ENCODE results near the gene DLX2. TPM values are rescaled to one million over a fixed set of nuclear protein-coding genes. Genes with fewer than 3 reads are reported as not detected.

The DLX2 gene
- total and polyA plus RNA-seq, 2 donors (not counting 3 experiments of a cell fraction or from before 2014, with no cell fraction given) = not detected

DNA sequence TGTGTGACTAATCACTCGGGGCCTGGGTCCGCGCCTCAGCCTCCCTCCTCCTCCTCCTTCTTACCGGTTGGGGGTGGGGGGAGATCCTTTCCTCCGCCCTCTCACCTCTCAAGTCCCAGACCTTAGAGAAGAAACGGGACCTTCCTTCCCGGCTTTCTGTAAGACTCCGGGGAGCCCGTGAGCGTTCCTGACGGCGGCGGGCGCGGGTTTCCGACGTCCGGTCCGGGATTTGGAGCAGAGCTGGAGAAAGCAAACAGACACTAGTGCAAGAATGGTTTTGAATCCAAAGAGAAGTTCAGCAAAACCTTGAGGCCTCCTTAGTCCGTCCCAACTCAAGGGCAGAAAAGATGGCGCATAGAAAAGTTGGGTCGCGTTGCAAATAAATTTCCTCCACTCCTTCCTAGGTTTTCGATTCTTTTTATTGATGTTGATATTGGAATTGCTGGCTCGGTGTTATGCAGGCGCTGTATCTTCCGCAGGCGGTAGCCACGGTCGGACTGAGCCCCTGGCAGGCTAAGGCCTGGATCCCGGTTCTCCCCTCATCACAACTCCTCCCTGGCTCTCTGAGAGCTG is 15.4 kb downstream of the DLX2 start:
- H3K9me3 ChIP-seq (replicated peaks; ENCODE audit: control insufficient read depth, insufficient read depth, low read length) = no peaks in the 10 kb centered on the region
- H3K9me1 ChIP-seq (replicated peaks; ENCODE audit: control insufficient read depth, extremely low read depth, insufficient read depth, low read length) = no peaks in the 10 kb centered on the region
- intact Hi-C loops (cut with micrococcal nuclease) = no loop called here
- H3K36me3 ChIP-seq (ENCODE audit: control insufficient read depth in 2 of 2, extremely low read depth in 1 of 2, insufficient read depth in 2 of 2, low read length in 2 of 2) = no peaks in the 10 kb centered on the region
- dilution Hi-C loops (cut with MboI; ENCODE audit: extremely low pct_ligation_motif_present, low sequenced_read_pairs) = no loop called here
- H3K4me2 ChIP-seq (ENCODE audit: insufficient read depth, low read length) = no peak overlapping the region
- no peak overlapping the region for H3K4me3 ChIP-seq (replicated peaks in 1 of 3; ENCODE audit: insufficient read depth in 1 of 3, low read depth in 1 of 3, low read length in 3 of 3)
- no peaks in the 10 kb centered on the region for H4K20me1 ChIP-seq (replicated peaks; ENCODE audit: control insufficient read depth, extremely low read depth, insufficient read depth, low read length)
- H3K9ac ChIP-seq (replicated peaks; ENCODE audit: extremely low read depth, insufficient read depth, low read length) = no peak overlapping the region
- POLR2A ChIA-PET = no interaction called here
- FAIRE-seq = no peak
- H3K27ac ChIP-seq (ENCODE audit: insufficient read depth, low read depth, low read length) = no peak overlapping the region
- TF ChIP-seq JUN (IDR thresholded peaks at IDR 0.05; ENCODE audit: borderline replicate concordance, insufficient read depth, insufficient read length, low read depth) (no peak), EZH2 (IDR thresholded peaks at IDR 0.05; ENCODE audit: borderline replicate concordance, low read depth, low read length, severe bottlenecking) (peak; percentile 19)
- H3K27me3 ChIP-seq (ENCODE audit: control insufficient read depth in 2 of 2, insufficient read depth in 2 of 2, low read length in 2 of 2) = peaks cover 89 to 100% of the 10 kb centered on the region in 2 experiments
- H2AFZ ChIP-seq (ENCODE audit: low read depth, low read length) = no peak overlapping the region
- CTCF ChIA-PET = interaction anchor here (1.3 to 2.7 kb wide), 4 partner anchors 9 to 15 kb away, joined by 3 to 12 read pairs (median 6); partner anchors contain the start of gene DLX2
- no peaks in the 10 kb centered on the region for H3K79me2 ChIP-seq (ENCODE audit: control insufficient read depth, insufficient read depth, low read length)
- DNase-seq (ENCODE audit: low read depth, low spot score) = no peak
- peaks cover 20% of the 10 kb centered on the region for H3K4me1 ChIP-seq (ENCODE audit: control insufficient read depth, extremely low read depth, insufficient read depth, low read length)
- BruUV-seq (replicated peaks) = no TSS peak

GRCh38 chr2:172086241-172087206 is 16.2 kb downstream of the DLX2 start:
- Histone ChIP-seq H3K4me2 (ENCODE audit: insufficient read depth, low read length) (no peak overlapping the region), H3K9me3 (replicated peaks; ENCODE audit: control insufficient read depth, insufficient read depth, low read length) (no peaks in the 10 kb centered on the region), H2AFZ (ENCODE audit: low read depth, low read length) (no peak overlapping the region), H3K27me3 (ENCODE audit: control insufficient read depth in 2 of 2, insufficient read depth in 2 of 2, low read length in 2 of 2) (peaks cover 89 to 100% of the 10 kb centered on the region in 2 experiments), H3K36me3 (ENCODE audit: control insufficient read depth in 2 of 2, extremely low read depth in 1 of 2, insufficient read depth in 2 of 2, low read length in 2 of 2) (no peaks in the 10 kb centered on the region), H3K4me1 (ENCODE audit: control insufficient read depth, extremely low read depth, insufficient read depth, low read length) (peaks cover 20% of the 10 kb centered on the region), H4K20me1 (replicated peaks; ENCODE audit: control insufficient read depth, extremely low read depth, insufficient read depth, low read length) (no peaks in the 10 kb centered on the region), H3K79me2 (ENCODE audit: control insufficient read depth, insufficient read depth, low read length) (no peaks in the 10 kb centered on the region), H3K27ac (ENCODE audit: insufficient read depth, low read depth, low read length) (no peak overlapping the region), H3K4me3 (replicated peaks in 1 of 3; ENCODE audit: insufficient read depth in 1 of 3, low read depth in 1 of 3, low read length in 3 of 3) (no peak overlapping the region), H3K9ac (replicated peaks; ENCODE audit: extremely low read depth, insufficient read depth, low read length) (no peak overlapping the region), H3K9me1 (replicated peaks; ENCODE audit: control insufficient read depth, extremely low read depth, insufficient read depth, low read length) (no peaks in the 10 kb centered on the region)
- dilution Hi-C loops (cut with MboI; ENCODE audit: extremely low pct_ligation_motif_present, low sequenced_read_pairs) = no loop called here
- POLR2A ChIA-PET = no interaction called here
- peak; percentile 20 for DNase-seq (ENCODE audit: low read depth, low spot score)
- FAIRE-seq = peak; percentile 21
- intact Hi-C loops (cut with micrococcal nuclease) = no loop called here
- CTCF ChIA-PET = interaction anchor here (1.0 to 2.7 kb wide), 4 partner anchors 10 to 41 kb away, joined by 3 to 12 read pairs (median 4); partner anchors contain the start of gene DLX2
- no TSS peak for BruUV-seq (replicated peaks)
- no peak for TF ChIP-seq GATA2 (IDR thresholded peaks at IDR 0.05; ENCODE audit: insufficient read depth, insufficient read length, low read depth, low read length)
- TF ChIP-seq, protein P1, sequence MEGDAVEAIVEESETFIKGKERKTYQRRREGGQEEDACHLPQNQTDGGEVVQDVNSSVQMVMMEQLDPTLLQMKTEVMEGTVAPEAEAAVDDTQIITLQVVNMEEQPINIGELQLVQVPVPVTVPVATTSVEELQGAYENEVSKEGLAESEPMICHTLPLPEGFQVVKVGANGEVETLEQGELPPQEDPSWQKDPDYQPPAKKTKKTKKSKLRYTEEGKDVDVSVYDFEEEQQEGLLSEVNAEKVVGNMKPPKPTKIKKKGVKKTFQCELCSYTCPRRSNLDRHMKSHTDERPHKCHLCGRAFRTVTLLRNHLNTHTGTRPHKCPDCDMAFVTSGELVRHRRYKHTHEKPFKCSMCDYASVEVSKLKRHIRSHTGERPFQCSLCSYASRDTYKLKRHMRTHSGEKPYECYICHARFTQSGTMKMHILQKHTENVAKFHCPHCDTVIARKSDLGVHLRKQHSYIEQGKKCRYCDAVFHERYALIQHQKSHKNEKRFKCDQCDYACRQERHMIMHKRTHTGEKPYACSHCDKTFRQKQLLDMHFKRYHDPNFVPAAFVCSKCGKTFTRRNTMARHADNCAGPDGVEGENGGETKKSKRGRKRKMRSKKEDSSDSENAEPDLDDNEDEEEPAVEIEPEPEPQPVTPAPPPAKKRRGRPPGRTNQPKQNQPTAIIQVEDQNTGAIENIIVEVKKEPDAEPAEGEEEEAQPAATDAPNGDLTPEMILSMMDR (IDR thresholded peaks at IDR 0.05; ENCODE audit: extremely low read depth in 1 of 2, insufficient read depth in 1 of 2, low read depth in 1 of 2, low read length in 2 of 2) = peak in 1 of 2 donors; percentile 3
- peak; percentile 80 for TF ChIP-seq EZH2 (IDR thresholded peaks at IDR 0.05; ENCODE audit: borderline replicate concordance, low read depth, low read length, severe bottlenecking)
